Activated T-helper 17 cell treated with anti-CD3 and anti-CD28 coated beads, Interleukin-2, amount 50 U/mL, for 72 hours (primary cell): Measurements from ENCODE around the gene CDC42. TPM values are rescaled to one million over a fixed set of nuclear protein-coding genes. Genes with fewer than 3 reads are reported as not detected.

Source experiments
- ATAC-seq: fragments of 150-1000 bp; cut with Tn5 transposase; replicated peaks from 2 replicates; pipeline ENCODE4 v1.10.0; 2021; ENCODE audit warnings: mild to moderate bottlenecking, moderate library complexity
- H3K27ac Mint-ChIP-seq: one replicate; pipeline ENCODE4 v1.8.0; 2022; ENCODE audit warnings: mixed read lengths
- H3K27me3 Mint-ChIP-seq: one replicate; pipeline ENCODE4 v1.8.0; 2022; ENCODE audit warnings: mixed read lengths
- H3K36me3 Mint-ChIP-seq: one replicate; pipeline ENCODE4 v1.8.0; 2022; ENCODE audit warnings: low read depth, mild to moderate bottlenecking, mixed read lengths
- H3K4me1 Mint-ChIP-seq: one replicate; pipeline ENCODE4 v1.8.0; 2022; ENCODE audit warnings: mixed read lengths
- H3K4me3 Mint-ChIP-seq: one replicate; pipeline ENCODE4 v1.8.0; 2022; ENCODE audit warnings: mild to moderate bottlenecking, mixed read lengths
- H3K9me3 Mint-ChIP-seq: one replicate; pipeline ENCODE4 v1.8.0; 2022; ENCODE audit warnings: mixed read lengths
- total RNA-seq, 2 donors: library from RNA; stranded (reverse); gene quantifications; one replicate each; pipeline ENCODE4 v1.2.3, GENCODE V29; 2022

Gene CDC42
- total RNA-seq, 2 donors from 2014 or later = 243 to 264 TPM

DNA sequence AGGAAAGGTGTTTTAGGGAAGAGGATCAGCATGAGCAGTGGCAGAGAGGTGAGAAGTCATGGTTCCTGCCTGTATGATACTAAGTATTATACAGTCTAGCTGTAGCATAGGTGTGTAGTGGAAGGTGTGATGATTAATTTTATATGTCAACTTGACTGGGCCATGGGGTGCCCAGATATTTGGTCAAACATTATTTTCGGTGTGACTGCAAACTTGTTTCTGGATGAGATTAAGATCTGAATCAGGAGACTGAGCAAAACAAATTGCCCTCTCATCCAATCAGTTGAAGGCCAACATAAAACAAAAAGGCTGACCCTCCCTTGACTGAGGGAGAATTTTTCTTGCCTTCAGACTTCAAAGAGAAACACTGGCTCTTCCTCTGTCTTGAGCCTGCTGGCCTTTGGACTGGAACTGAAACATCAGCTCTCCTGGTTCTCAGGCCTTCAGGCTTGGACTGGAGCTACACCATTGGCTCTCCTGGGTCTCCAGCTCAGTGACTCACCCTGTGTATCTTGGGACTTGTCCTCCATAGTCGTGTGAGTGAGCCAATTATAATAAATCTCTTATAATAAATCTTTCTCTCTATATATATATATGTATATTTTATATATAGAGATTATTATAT, 6.8 kb upstream of the CDC42 start:
- H3K27me3 Mint-ChIP-seq = no peaks in the 10 kb centered on the region
- H3K36me3 Mint-ChIP-seq = peaks cover 5% of the 10 kb centered on the region
- peaks cover 40% of the 10 kb centered on the region for H3K4me1 Mint-ChIP-seq
- peaks cover 5% of the 10 kb centered on the region for H3K9me3 Mint-ChIP-seq
- no peak for ATAC-seq
- H3K27ac Mint-ChIP-seq = peak overlapping the region; percentile 70
- H3K4me3 Mint-ChIP-seq = peak overlapping the region; percentile 22

DNA sequence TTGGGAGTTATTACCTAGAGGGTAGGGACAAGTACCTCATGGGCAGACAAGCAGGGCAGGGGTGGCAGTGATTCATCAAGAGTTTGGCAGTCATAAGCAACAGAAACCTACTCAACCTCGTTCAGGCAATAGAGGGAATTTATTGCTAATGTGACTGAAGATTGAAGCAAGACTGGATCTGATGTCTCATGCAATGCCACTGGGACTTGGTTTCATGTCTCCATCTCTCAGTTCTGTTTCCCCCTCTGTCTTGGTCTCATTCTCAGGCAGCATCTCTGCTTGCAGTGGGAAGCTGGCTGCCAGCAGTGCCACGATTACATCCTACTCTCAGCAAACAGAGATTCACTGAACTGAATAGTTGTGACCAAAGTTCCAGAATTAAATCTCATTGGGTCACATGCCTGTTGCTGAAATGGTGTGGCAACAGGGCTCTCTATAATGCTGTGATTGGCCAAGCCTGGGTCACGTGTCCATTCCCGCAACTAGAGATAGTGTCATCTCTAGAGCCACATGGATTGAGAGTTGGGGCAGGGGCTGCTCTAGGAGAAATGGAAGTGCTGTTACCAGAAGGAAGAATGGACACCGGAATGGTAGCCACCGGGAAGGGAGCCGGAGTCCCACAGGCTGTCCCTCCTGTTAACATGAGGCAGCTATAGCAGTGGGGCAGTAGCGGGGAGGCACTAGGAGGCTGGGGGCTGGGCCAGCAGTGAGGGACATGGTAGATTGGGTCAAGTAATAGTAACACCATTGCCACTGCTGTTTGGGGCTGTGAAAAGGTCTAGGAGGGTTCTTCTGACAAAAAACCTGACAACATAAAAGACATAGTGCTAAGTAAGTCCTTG, 3.9 kb upstream of the CDC42 start:
- peak overlapping the region; percentile 74 for H3K4me3 Mint-ChIP-seq

DNA sequence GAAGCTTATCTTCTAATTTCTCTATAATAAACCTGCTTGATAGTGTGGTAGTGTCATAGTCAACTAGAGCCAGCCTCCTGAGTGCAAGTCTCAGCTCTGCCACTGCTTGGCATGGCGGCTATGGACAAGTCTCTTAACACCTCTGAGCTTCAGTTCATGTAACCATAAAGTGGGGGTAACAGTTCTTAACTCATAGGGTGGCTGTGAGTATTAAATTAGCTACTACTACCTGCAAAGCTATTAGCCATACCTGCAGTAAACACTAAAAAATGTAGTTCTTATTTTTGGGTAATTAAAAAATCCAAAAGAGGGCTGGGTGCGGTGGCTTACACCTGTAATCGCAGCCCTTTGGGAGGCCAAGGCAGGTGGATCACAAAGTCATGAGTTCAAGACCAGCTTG, 2.2 kb upstream of the CDC42 start:
- H3K4me3 Mint-ChIP-seq = no peak overlapping the region
- peaks cover 25% of the 10 kb centered on the region for H3K4me1 Mint-ChIP-seq
- H3K27ac Mint-ChIP-seq = no peak overlapping the region
- H3K9me3 Mint-ChIP-seq = peaks cover 2% of the 10 kb centered on the region
- H3K27me3 Mint-ChIP-seq = no peaks in the 10 kb centered on the region
- ATAC-seq = no peak
- H3K36me3 Mint-ChIP-seq = peaks cover 34% of the 10 kb centered on the region

More for the DNA sequence above, 3.9 kb upstream of the CDC42 start:
- no peaks in the 10 kb centered on the region for H3K27me3 Mint-ChIP-seq
- peaks cover 5% of the 10 kb centered on the region for H3K9me3 Mint-ChIP-seq
- peak; percentile 63 for ATAC-seq
- H3K4me1 Mint-ChIP-seq = peaks cover 24% of the 10 kb centered on the region
- peaks cover 16% of the 10 kb centered on the region for H3K36me3 Mint-ChIP-seq
- H3K27ac Mint-ChIP-seq = peak overlapping the region; percentile 94

- Mint-ChIP-seq H3K4me1 (peaks cover 35% of the 10 kb centered on the region), H3K9me3 (no peaks in the 10 kb centered on the region), H3K27me3 (no peaks in the 10 kb centered on the region), H3K4me3 (peak overlapping the region; percentile 71), H3K36me3 (peaks cover 47% of the 10 kb centered on the region), H3K27ac (peak overlapping the region; percentile 87)
- ATAC-seq = no peak
Measured at GRCh38 chr1:22051607-22052114, 848 bp upstream of the CDC42 start.

GRCh38 chr1:22053017-22053860, 730 bp downstream of the CDC42 start:
- ATAC-seq = peak; percentile 34
- H3K27ac Mint-ChIP-seq = peak overlapping the region; percentile 99
- H3K9me3 Mint-ChIP-seq = no peaks in the 10 kb centered on the region
- no peaks in the 10 kb centered on the region for H3K27me3 Mint-ChIP-seq
- H3K36me3 Mint-ChIP-seq = peaks cover 62% of the 10 kb centered on the region
- H3K4me3 Mint-ChIP-seq = peak overlapping the region; percentile 91
- peaks cover 41% of the 10 kb centered on the region for H3K4me1 Mint-ChIP-seq

DNA sequence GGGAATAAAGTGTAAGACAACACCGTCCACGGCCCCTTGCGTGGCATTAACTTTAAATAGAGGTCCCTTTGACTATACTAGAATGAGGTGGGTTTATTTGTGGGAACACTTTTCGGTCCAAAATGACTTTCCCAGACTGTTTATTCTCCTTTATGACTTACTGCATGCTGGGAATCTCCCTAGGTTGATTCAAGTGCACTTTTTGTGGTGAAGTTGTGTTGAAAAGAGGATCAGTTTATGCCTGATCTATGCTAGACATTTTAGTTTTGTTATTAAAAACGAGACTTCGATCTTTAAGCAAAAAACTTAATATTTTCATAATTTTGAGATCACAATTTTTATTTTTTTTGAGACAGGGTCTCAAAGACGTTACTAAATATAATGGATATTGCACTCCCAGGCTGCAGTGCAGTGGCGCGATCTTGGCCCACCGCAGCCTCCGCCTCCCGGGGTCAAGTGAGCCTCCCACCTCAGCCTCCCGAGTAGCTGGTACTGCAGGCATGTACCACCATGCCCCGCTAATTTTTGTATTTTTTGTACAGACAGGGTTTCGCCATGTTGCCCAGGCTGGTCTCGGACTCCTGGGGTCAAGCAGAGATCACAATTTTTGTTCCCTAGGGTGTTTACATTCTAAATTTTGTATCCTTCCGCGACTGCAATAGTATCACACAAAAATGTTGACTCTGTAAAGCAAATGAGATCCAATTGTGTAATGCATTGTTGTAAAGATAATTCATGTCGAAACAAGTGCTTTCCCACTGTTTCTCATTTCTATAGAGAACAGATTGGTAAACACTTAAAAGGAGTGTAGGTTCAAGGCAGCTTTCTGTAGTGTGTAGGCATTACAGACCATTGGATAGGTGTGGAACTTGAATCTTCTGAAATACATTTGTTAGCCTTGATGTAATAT, 1.6 kb downstream of the CDC42 start:
- peak overlapping the region; percentile 99 for H3K27ac Mint-ChIP-seq
- H3K36me3 Mint-ChIP-seq = peaks cover 64% of the 10 kb centered on the region
- H3K27me3 Mint-ChIP-seq = no peaks in the 10 kb centered on the region
- H3K4me3 Mint-ChIP-seq = peak overlapping the region; percentile 91
- peak; percentile 53 for ATAC-seq
- H3K4me1 Mint-ChIP-seq = peaks cover 32% of the 10 kb centered on the region
- no peaks in the 10 kb centered on the region for H3K9me3 Mint-ChIP-seq

DNA sequence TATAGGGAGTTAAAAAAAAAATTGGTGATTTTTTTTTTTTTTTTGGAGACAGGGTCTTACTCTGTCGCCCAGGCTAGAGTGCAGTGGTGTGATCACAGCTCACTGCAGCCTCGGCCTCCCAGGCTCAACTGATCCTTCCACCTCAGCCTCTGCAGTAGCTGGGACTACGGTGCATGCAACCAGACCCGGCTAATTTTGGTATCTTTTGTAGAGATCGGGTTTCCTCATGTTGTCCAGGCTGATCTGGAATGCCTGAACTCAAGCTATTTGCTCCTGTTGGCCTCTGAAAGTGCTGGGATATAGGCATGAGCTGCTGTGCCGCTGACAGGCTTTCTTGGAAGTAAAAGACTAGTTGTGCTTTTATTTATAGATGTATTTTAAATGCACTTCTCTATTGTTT, 3.0 kb downstream of the CDC42 start:
- Mint-ChIP-seq H3K4me3 (peak overlapping the region; percentile 91), H3K9me3 (no peaks in the 10 kb centered on the region), H3K27ac (peak overlapping the region; percentile 99), H3K36me3 (peaks cover 78% of the 10 kb centered on the region), H3K27me3 (no peaks in the 10 kb centered on the region), H3K4me1 (peaks cover 39% of the 10 kb centered on the region)
- no peak for ATAC-seq

DNA sequence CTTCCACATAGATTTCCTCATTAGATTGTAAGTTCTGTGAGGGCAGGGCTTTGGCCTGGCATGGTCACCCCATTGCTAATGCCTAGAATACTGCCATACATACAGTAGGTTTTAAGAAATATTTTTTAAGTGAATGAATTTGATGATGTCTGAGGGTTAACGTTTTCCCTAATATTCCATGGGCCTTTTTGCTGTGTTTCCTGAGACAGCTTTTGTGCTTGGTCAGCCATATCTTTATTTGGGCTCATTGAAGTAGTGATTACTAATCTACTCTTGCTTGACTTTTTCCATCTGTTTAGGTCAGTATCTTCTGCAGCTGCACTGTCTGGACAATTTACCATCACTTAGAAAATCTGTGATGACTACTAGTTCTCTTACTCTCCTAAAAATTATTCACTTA, 3.5 kb downstream of the CDC42 start:
- Mint-ChIP-seq H3K27me3 (no peaks in the 10 kb centered on the region), H3K36me3 (peaks cover 83% of the 10 kb centered on the region)

DNA sequence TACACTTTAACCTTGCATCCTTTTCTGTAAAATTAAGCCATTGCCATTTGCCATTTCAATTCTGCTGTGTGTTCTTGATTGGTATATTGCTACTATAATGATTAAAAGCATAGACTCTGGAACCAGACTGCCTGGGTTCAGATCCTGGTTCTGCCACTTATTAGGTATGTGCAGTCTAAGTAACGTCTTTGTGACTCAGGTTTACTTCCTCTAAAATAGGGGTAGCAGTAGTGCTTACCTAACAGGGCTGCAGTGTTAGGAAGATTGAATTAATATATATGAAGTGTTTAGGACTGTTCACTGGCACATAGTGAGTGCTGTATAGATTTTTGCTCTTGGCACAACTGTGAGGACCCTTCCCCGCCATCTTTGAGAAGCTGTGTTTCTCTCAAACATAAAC, 4.4 kb downstream of the CDC42 start:
- peak overlapping the region; percentile 22 for H3K27ac Mint-ChIP-seq
- H3K36me3 Mint-ChIP-seq = peaks cover 85% of the 10 kb centered on the region
- H3K4me3 Mint-ChIP-seq = peak overlapping the region; percentile 91
- peaks cover 44% of the 10 kb centered on the region for H3K4me1 Mint-ChIP-seq
- H3K27me3 Mint-ChIP-seq = no peaks in the 10 kb centered on the region
- H3K9me3 Mint-ChIP-seq = no peaks in the 10 kb centered on the region
- no peak for ATAC-seq

More for the DNA sequence above, 3.5 kb downstream of the CDC42 start:
- Mint-ChIP-seq H3K4me1 (peaks cover 44% of the 10 kb centered on the region), H3K9me3 (no peaks in the 10 kb centered on the region), H3K4me3 (peak overlapping the region; percentile 91), H3K27ac (peak overlapping the region; percentile 22)
- no peak for ATAC-seq

- ATAC-seq = no peak
- peak overlapping the region; percentile 22 for H3K27ac Mint-ChIP-seq
- peak overlapping the region; percentile 91 for H3K4me3 Mint-ChIP-seq
- no peaks in the 10 kb centered on the region for H3K27me3 Mint-ChIP-seq
- no peaks in the 10 kb centered on the region for H3K9me3 Mint-ChIP-seq
- H3K36me3 Mint-ChIP-seq = peaks cover 89% of the 10 kb centered on the region
- H3K4me1 Mint-ChIP-seq = peaks cover 53% of the 10 kb centered on the region
Measured at GRCh38 chr1:22057861-22058260, 5.4 kb downstream of the CDC42 start.

DNA sequence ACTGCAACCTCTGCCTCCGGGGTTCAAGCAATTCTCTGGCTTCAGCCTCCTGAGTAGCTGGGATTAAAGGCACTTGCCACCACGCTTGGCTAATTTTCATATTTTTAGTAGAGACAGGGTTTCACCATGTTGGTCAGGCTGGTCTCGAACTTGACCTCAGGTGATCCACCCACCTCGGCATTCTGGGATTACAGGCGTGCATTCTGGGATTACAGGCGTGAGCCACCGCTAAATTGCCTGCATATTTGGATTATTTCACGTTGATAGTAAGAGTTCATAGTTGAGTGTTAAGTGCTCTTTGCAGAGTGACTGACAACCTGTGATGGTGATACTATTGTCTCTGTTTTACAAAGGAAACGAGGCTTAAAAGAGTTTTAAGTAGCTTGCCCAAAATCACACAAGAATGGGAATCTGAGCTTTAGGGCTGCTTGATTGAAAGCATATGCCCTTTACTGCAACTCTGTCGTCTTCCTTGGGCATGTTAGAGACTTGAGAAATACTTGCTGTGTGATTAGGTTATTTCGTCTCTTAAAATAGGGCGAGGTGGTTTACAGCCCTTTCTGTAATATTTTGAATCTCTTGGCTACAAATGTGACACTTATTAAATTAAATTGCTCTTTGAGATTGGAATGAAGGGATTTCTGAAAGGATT, 12.4 kb downstream of the CDC42 start:
- Mint-ChIP-seq H3K4me3 (peak overlapping the region; percentile 45), H3K27ac (peak overlapping the region; percentile 61), H3K27me3 (no peaks in the 10 kb centered on the region), H3K4me1 (peaks cover 80% of the 10 kb centered on the region), H3K9me3 (no peaks in the 10 kb centered on the region), H3K36me3 (peaks cover 89% of the 10 kb centered on the region)
- ATAC-seq = no peak

DNA sequence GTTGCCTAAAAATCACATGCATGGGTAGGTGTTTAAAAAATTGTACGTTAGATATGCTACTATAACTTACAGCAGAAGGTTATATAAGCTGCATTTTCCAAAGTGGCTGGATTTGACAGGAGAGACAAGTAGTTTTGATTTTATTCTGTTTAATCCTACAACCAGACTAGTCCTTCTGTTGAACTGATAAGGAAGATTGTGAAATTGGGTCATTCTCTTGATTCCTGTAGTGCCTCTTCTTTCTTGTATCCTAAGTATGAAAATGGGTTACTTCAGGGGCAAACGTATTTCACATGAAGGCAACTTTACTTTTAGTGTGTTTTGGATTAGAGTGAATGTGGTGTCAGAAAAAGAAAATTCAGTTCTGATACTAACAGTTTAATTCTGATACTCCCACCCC, 19.0 kb downstream of the CDC42 start:
- Mint-ChIP-seq H3K27ac (peak overlapping the region; percentile 40), H3K27me3 (no peaks in the 10 kb centered on the region), H3K9me3 (no peaks in the 10 kb centered on the region), H3K4me3 (peak overlapping the region; percentile 23), H3K4me1 (peaks cover 56% of the 10 kb centered on the region), H3K36me3 (peaks cover 96% of the 10 kb centered on the region)
- ATAC-seq = no peak

DNA sequence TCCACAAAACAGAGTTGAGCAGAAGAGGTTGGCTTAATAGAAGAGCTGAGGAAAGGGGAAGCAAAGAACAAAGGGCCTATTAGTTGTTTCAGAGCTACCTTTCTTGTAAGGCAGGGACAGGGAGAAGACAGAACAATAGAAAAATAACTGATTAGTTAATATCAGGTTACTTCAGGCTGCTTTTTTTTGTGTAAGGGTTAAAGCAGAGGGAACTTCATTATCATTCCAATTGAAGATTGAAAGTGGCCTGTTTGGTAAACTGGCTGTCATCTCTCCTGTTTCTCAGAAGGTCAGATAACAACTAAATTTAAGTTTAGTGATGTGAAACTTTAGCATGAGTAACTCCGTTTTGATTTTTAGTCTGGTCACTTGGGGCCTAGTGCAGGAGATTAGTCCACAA, 22.3 kb downstream of the CDC42 start:
- H3K4me1 Mint-ChIP-seq = peaks cover 59% of the 10 kb centered on the region
- H3K27ac Mint-ChIP-seq = peak overlapping the region; percentile 40
- peak; percentile 25 for ATAC-seq
- H3K9me3 Mint-ChIP-seq = no peaks in the 10 kb centered on the region
- peaks cover 100% of the 10 kb centered on the region for H3K36me3 Mint-ChIP-seq
- H3K27me3 Mint-ChIP-seq = no peaks in the 10 kb centered on the region
- H3K4me3 Mint-ChIP-seq = peak overlapping the region; percentile 46
